GM12878 (cell line): ENCODE measurements around the gene SLC2A1. TPM values are rescaled to one million over a fixed set of nuclear protein-coding genes. Genes with fewer than 3 reads are reported as not detected.

ENCODE experiments used
- ATAC-seq: fragments of 200-7000 bp; cut with Tn5 transposase; 3 replicates; pipeline ENCODE4 v1.9.1; 2020; ENCODE audit warnings: mild to moderate bottlenecking, moderate library complexity
- BruUV-seq: library from RNA; stranded (reverse); fragments of 400-500 nt; replicated peaks from 2 replicates; lab custom pipeline; 2021; lab: Mats Ljungman, UMichigan
- CTCF ChIA-PET: fragments of 300-600 bp; sonication (Branson Sonifier 250); formaldehyde crosslinking; extraction: SDS; loops from one replicate; lab custom pipeline; 2021; ENCODE audit warnings: inconsistent platforms; lab: Yijun Ruan, JAX
- POLR2A ChIA-PET: fragments of 350-600 bp; formaldehyde crosslinking; extraction: SDS; loops from one replicate; lab custom pipeline; 2021; ENCODE audit warnings: inconsistent platforms; lab: Charles Lee
- RAD21 ChIA-PET: fragments of 300-600 bp; sonication (Branson Sonifier 250); formaldehyde crosslinking; loops from one replicate; lab custom pipeline; 2023; ENCODE audit warnings: antibody characterized with exemption; ENCODE audit not compliant: unreplicated experiment; lab: Charles Lee
- SMC1A ChIA-PET: fragments of 300-600 bp; sonication (Branson Sonifier 250); formaldehyde crosslinking; loops from one replicate; lab custom pipeline; 2023; ENCODE audit not compliant: unreplicated experiment, uncharacterized antibody; lab: Charles Lee
- DNase-seq: peaks from one replicate; pipeline ENCODE4 v3.0.0-alpha.2; 2011; ENCODE audit warnings: low read depth, low spot score
- FAIRE-seq: peaks from 3 replicates; lab custom pipeline; 2011; peaks lifted over from hg19 to GRCh38; lab: Jason Lieb, UNC
- H2AFZ ChIP-seq: 2 replicates; pipeline ENCODE4 v1.6.0; 2011; ENCODE audit warnings: low read depth, low read length, control low read depth; ENCODE audit not compliant: control insufficient read depth
- H3K27ac ChIP-seq: 2 replicates; pipeline ENCODE4 v1.5.1; 2011; ENCODE audit warnings: control low read depth; ENCODE audit not compliant: control insufficient read depth, insufficient read depth
- H3K27me3 ChIP-seq, 2 experiments: replicated peaks in 1 of 2; 2 replicates each; pipeline versions ENCODE4 v1.6.0 to v1.6.1; 2011; ENCODE audit warnings: low read length in 1 of 2; ENCODE audit not compliant: control insufficient read depth in 2 of 2, insufficient read depth in 2 of 2
- H3K36me3 ChIP-seq, 2 experiments: 2 replicates each; pipeline ENCODE4 v1.5.1; 2011; ENCODE audit warnings: low read length in 1 of 2; ENCODE audit not compliant: control insufficient read depth in 2 of 2, insufficient read depth in 2 of 2
- H3K4me1 ChIP-seq: 2 replicates; pipeline ENCODE4 v1.6.1; 2011; ENCODE audit warnings: mild to moderate bottlenecking, low read length, moderate library complexity, mixed read lengths; ENCODE audit not compliant: control insufficient read depth, insufficient read depth
- H3K4me2 ChIP-seq: 2 replicates; pipeline ENCODE4 v1.6.0; 2011; ENCODE audit warnings: control low read depth; ENCODE audit not compliant: control insufficient read depth, insufficient read depth
- H3K4me3 ChIP-seq: fragments of 200-600 bp; sonication (generic); 2 replicates; pipeline ENCODE4 v1.5.1; 2016
- H3K79me2 ChIP-seq: 2 replicates; pipeline ENCODE4 v1.6.0; 2011; ENCODE audit warnings: low read length; ENCODE audit not compliant: control insufficient read depth, insufficient read depth
- H3K9ac ChIP-seq: 2 replicates; pipeline ENCODE4 v1.8.0; 2011; ENCODE audit warnings: low read length, control low read depth, mixed read lengths; ENCODE audit not compliant: control insufficient read depth, insufficient read depth
- H3K9me3 ChIP-seq: replicated peaks from 3 replicates; pipeline ENCODE4 v1.5.1; 2011; ENCODE audit warnings: mild to moderate bottlenecking, low read length; ENCODE audit not compliant: control insufficient read depth, insufficient read depth
- H4K20me1 ChIP-seq: 2 replicates; pipeline ENCODE4 v1.6.0; 2011; ENCODE audit not compliant: control insufficient read depth, insufficient read depth
- ASH2L ChIP-seq: fragments of 300-600, 200-600 bp; sonication (generic); IDR thresholded peaks from 2 replicates; pipeline ENCODE4 v1.6.1; 2017; ENCODE audit warnings: low read depth, mild to moderate bottlenecking, borderline replicate concordance
- ETV6 ChIP-seq, 2 experiments: fragments of 450-650 bp in 1 of 2; IDR thresholded peaks in 1 of 2; conservative IDR thresholded peaks in 1 of 2; 2 replicates each; pipeline ENCODE4 v1.6.1; 2014; ENCODE audit warnings: antibody characterized with exemption in 1 of 2, borderline replicate concordance in 1 of 2, low read depth in 1 of 2, mild to moderate bottlenecking in 1 of 2, moderate library complexity in 1 of 2
- IKZF1 ChIP-seq: fragments of 450-650 bp; conservative IDR thresholded peaks from 2 replicates; pipeline ENCODE4 v1.6.1; 2017; ENCODE audit warnings: antibody characterized with exemption, mild to moderate bottlenecking
- JUNB ChIP-seq: IDR thresholded peaks from 2 replicates; pipeline ENCODE4 v1.6.1; 2016; ENCODE audit warnings: antibody characterized with exemption, mild to moderate bottlenecking
- KLF5 ChIP-seq: fragments of 450-650 bp; IDR thresholded peaks from 2 replicates; pipeline ENCODE4 v1.6.1; 2014; ENCODE audit warnings: mild to moderate bottlenecking; ENCODE audit not compliant: partially characterized antibody
- MEF2B ChIP-seq: fragments of 450-650 bp; IDR thresholded peaks from 2 replicates; pipeline ENCODE4 v1.6.1; 2018; ENCODE audit warnings: mild to moderate bottlenecking, moderate library complexity; ENCODE audit not compliant: partially characterized antibody, poor library complexity, severe bottlenecking
- MTA2 ChIP-seq: fragments of 450-650 bp; IDR thresholded peaks from 2 replicates; pipeline ENCODE4 v1.6.1; 2016; ENCODE audit warnings: low read depth, mild to moderate bottlenecking, moderate library complexity
- SREBF2 ChIP-seq: IDR thresholded peaks from 2 replicates; pipeline ENCODE4 v1.6.1; 2012; ENCODE audit warnings: mild to moderate bottlenecking, low read length
- STAT1 ChIP-seq: fragments of 450-650 bp; conservative IDR thresholded peaks from 2 replicates; pipeline ENCODE4 v1.6.1; 2014; ENCODE audit warnings: antibody characterized with exemption, mild to moderate bottlenecking
- TARDBP ChIP-seq: IDR thresholded peaks from 2 replicates; pipeline ENCODE4 v1.6.1; 2016; ENCODE audit warnings: borderline replicate concordance
- ZNF384 ChIP-seq: IDR thresholded peaks from 2 replicates; pipeline ENCODE4 v1.6.1; 2012; ENCODE audit warnings: low read depth, mild to moderate bottlenecking, low read length, improper control_type of control experiment, borderline replicate concordance
- WGBS: methylation state at CpG from one replicate; pipeline ENCODE4 v1.1.6; 2016; ENCODE audit warnings: low lambda C conversion rate; ENCODE audit not compliant: insufficient replicate concordance, insufficient coverage; ENCODE audit errors: missing lambda C conversion rate; 5-methylcytosine and 5-hydroxymethylcytosine counted together
- in situ Hi-C: fragments of 300-500 bp; cut with MboI; formaldehyde crosslinking; loops from 9 replicates; pipeline ENCODE4 v1.14.3; 2018; ENCODE audit warnings: mixed read lengths
- intact Hi-C: fragments of 100-400 bp; cut with micrococcal nuclease; formaldehyde crosslinking; loops from one replicate; pipeline ENCODE4 v1.14.2; 2022; ENCODE audit not compliant: unreplicated experiment
- polyA plus RNA-seq, 11 experiments: library from polyadenylated mRNA; depleted of rRNA in 4 of 11; unstranded in 6 of 11; stranded (reverse) in 5 of 11; fragments of >200 nt; fragmentation: Nextera tagmentation in 4 of 11; fragmentation: Illumina TruSeq in 1 of 11; extraction: Ambion mirVana in 4 of 11; extraction: Trizol in 1 of 11; gene quantifications; 1 replicate in 1 of 11; 2 replicates in 10 of 11; pipeline versions ENCODE4 v1.2.1 to v1.2.3, GENCODE V29; 2011 to 2016; ENCODE audit warnings: inconsistent platforms in 2 of 11, missing spikeins in 2 of 11, low read depth in 1 of 11
- total RNA-seq, 4 experiments: library from RNA; depleted of rRNA in 3 of 4; stranded (reverse); fragments of >200 nt in 3 of 4; fragmentation: Illumina TruSeq in 1 of 4; extraction: Trizol in 1 of 4; gene quantifications; 2 replicates each; pipeline versions ENCODE4 v1.2.1 to v1.2.3, GENCODE V29; 2013 to 2021
- TF ChIP-seq, protein P1 (sequence below): fragments of 450-650 bp; IDR thresholded peaks from 2 replicates; pipeline ENCODE4 v1.6.1; 2017; ENCODE audit warnings: mild to moderate bottlenecking, low read depth, inconsistent platforms; ENCODE audit not compliant: poor library complexity, severe bottlenecking
- TF ChIP-seq, protein P2 (sequence below): IDR thresholded peaks from 2 replicates; pipeline ENCODE4 v1.6.1; 2012; ENCODE audit warnings: low read depth, low read length, improper control_type of control experiment
- TF ChIP-seq, protein P3 (sequence below): fragments of 450-650 bp; IDR thresholded peaks from 2 replicates; pipeline ENCODE4 v1.6.1; 2018; ENCODE audit warnings: mild to moderate bottlenecking, low read depth, moderate library complexity; ENCODE audit not compliant: partially characterized antibody

SLC2A1 gene
- total and polyA plus RNA-seq, 10 of the 15 experiments (the other 5 are each of a cell fraction or from before 2014, with no cell fraction given): 5.7 to 66.0 (median 44.2) TPM

DNA sequence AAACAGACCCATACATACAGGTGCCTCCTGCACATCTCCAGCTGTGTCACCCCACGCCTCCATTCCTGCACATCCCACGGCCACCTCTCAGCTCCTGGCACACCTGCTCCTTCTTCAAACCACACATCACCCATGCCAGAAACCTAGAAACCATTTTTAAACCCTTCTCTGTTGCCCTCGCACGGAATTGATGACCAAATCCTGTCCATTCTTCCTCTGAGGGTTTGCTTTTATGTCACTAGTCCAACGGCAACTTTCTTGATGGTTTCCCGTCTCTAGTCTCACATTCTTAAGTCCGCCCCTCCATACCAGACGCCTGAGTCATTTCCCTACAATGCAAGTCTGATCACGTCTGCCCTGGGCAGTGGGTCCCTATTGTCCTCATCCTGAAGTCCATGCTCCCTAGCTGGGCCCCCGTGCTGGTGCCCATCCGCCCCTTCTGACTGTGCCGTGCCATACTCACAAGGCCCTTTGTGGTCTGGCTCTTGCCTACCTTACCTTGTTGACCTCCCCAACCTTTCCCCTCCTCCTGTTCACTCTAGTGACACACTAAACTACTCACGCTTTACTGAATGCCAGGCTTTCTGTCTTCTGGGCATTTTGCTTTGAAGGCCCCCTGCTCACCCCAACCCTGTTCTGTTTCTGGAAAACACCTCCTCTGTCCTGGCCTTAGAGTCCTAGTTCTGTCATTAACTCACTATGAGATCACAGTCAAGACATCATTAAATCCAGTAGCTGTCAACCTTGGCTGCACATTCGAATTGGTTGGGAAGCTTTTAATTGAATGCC is 17.6 kb downstream of the SLC2A1 start (continued):
- TF ChIP-seq, protein P1, sequence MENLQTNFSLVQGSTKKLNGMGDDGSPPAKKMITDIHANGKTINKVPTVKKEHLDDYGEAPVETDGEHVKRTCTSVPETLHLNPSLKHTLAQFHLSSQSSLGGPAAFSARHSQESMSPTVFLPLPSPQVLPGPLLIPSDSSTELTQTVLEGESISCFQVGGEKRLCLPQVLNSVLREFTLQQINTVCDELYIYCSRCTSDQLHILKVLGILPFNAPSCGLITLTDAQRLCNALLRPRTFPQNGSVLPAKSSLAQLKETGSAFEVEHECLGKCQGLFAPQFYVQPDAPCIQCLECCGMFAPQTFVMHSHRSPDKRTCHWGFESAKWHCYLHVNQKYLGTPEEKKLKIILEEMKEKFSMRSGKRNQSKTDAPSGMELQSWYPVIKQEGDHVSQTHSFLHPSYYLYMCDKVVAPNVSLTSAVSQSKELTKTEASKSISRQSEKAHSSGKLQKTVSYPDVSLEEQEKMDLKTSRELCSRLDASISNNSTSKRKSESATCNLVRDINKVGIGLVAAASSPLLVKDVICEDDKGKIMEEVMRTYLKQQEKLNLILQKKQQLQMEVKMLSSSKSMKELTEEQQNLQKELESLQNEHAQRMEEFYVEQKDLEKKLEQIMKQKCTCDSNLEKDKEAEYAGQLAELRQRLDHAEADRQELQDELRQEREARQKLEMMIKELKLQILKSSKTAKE: peak; percentile 42
- TF ChIP-seq ASH2L: no peak

DNA sequence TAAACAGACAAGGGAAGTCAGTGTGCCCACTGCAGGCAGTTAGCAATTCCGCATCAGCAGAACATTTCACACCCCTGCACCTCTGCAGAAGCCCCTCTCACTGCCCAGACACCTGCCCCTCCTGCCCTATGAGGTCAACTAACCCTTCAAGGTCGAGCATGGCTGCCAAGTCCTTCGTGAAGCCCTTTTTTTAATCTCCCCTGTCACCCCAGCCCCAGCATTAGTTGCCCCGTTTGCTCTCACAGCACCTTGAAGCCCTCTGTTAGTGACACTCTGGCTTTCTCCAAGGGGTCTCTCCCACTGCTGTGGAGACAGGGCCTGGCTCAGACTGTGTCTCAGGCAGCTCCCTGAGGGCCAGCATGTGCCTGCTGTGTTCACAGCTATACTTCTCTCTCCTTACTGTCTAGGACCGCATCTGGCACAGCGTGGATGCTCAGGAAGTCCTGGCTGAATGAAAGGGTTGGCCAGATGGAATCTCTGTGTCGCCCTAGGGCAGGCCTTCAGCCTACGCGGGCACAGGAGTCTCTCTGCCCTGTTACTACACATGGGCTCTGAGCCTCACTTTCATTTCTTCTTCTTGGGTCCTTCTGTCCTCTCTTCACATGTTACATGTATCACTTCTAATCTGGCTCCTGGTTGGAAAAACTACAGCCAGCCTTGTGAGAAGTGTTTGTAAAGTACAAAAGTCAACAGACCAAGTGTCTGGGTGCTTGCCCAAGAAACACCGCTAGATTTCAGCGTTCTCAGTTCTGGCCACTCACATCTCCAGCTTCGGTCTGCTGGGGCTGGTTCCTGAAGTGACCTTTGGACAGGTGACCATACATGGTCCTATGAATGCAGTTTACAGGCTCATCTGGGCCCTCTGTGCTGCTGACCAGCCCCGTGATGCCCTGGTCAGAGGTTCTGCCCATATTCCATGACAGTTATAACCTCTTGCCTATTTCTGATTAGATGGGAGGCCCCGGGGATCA is 19.7 kb downstream of the SLC2A1 start:
- H2AFZ ChIP-seq: no peak overlapping the region
- no peaks in the 10 kb centered on the region for H3K9me3 ChIP-seq
- ChIA-PET CTCF (interaction anchor here (1.4 to 5.1 kb wide), 3 partner anchors 14 to 134 kb away, joined by 5 to 57 read pairs (median 17); no protein-coding TSS in a partner anchor), SMC1A (interaction anchor here (1.6 to 6.3 kb wide), 2 partner anchors 15 to 135 kb away, joined by 6 to 71 read pairs; no protein-coding TSS in a partner anchor), POLR2A (interaction anchor here (0.6 to 0.9 kb wide), 2 partner anchors 11 to 14 kb away, joined by 3 read pairs; no protein-coding TSS in a partner anchor), RAD21 (interaction anchor here (1.3 to 2.2 kb wide), 2 partner anchors 8 to 14 kb away, joined by 3 to 11 read pairs; no protein-coding TSS in a partner anchor)
- in situ Hi-C loops: no loop called here
- H3K27ac ChIP-seq: peak overlapping the region; percentile 7
- no peaks in the 10 kb centered on the region for H3K27me3 ChIP-seq
- intact Hi-C loops: no loop called here
- H3K4me1 ChIP-seq: peaks cover 92% of the 10 kb centered on the region
- H3K9ac ChIP-seq: no peak overlapping the region
- no TSS peak for BruUV-seq
- no peak overlapping the region for H3K4me2 ChIP-seq
- 89% methylated on average over 14 of the region's 14 CpGs for WGBS
- H3K4me3 ChIP-seq: no peak overlapping the region
- peaks cover 9% of the 10 kb centered on the region for H4K20me1 ChIP-seq
- ATAC-seq (no peak), DNase-seq (no peak), FAIRE-seq (no peak)
- peaks cover 68 to 75% of the 10 kb centered on the region in 2 experiments for H3K36me3 ChIP-seq
- H3K79me2 ChIP-seq: peaks cover 100% of the 10 kb centered on the region
- no peak for TF ChIP-seq MEF2B
- TF ChIP-seq IKZF1: no peak
- no peak for TF ChIP-seq STAT1
- TF ChIP-seq JUNB: no peak
- no peak for TF ChIP-seq ZNF384
- no peak for TF ChIP-seq ETV6 (conservative IDR thresholded peaks at IDR 0.05 in 1 of 2, IDR thresholded peaks at IDR 0.05 in 1 of 2; ENCODE audit: borderline replicate concordance in 1 of 2, low read depth in 1 of 2)
- no peak for TF ChIP-seq KLF5
- no peak for TF ChIP-seq MTA2
- TF ChIP-seq TARDBP: no peak
- TF ChIP-seq, protein P2, sequence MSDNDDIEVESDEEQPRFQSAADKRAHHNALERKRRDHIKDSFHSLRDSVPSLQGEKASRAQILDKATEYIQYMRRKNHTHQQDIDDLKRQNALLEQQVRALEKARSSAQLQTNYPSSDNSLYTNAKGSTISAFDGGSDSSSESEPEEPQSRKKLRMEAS: no peak
- TF ChIP-seq, protein P3, sequence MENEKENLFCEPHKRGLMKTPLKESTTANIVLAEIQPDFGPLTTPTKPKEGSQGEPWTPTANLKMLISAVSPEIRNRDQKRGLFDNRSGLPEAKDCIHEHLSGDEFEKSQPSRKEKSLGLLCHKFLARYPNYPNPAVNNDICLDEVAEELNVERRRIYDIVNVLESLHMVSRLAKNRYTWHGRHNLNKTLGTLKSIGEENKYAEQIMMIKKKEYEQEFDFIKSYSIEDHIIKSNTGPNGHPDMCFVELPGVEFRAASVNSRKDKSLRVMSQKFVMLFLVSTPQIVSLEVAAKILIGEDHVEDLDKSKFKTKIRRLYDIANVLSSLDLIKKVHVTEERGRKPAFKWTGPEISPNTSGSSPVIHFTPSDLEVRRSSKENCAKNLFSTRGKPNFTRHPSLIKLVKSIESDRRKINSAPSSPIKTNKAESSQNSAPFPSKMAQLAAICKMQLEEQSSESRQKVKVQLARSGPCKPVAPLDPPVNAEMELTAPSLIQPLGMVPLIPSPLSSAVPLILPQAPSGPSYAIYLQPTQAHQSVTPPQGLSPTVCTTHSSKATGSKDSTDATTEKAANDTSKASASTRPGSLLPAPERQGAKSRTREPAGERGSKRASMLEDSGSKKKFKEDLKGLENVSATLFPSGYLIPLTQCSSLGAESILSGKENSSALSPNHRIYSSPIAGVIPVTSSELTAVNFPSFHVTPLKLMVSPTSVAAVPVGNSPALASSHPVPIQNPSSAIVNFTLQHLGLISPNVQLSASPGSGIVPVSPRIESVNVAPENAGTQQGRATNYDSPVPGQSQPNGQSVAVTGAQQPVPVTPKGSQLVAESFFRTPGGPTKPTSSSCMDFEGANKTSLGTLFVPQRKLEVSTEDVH: no peak
- TF ChIP-seq SREBF2: no peak
